HFFc6 (cell line): ENCODE measurements around the gene ITPR3. TPM values are rescaled to one million over a fixed set of nuclear protein-coding genes. Genes with fewer than 3 reads are reported as not detected.

Source experiments
- DNase-seq: peaks from one replicate; pipeline ENCODE4 v3.0.0-alpha.2; 2018
- H3K27ac Mint-ChIP-seq: 2 replicates; pipeline ENCODE4 v1.8.0; 2020; ENCODE audit warnings: mild to moderate bottlenecking, mixed read lengths
- H3K27me3 Mint-ChIP-seq: 2 replicates; pipeline ENCODE4 v1.8.0; 2021; ENCODE audit warnings: mild to moderate bottlenecking, moderate library complexity, mixed read lengths; ENCODE audit not compliant: insufficient read depth
- H3K36me3 Mint-ChIP-seq: 2 replicates; pipeline ENCODE4 v1.8.0; 2021; ENCODE audit warnings: low read depth, mixed read lengths
- H3K4me1 Mint-ChIP-seq: 2 replicates; pipeline ENCODE4 v1.8.0; 2020; ENCODE audit warnings: low read depth, mixed read lengths
- H3K4me3 Mint-ChIP-seq: 2 replicates; pipeline ENCODE4 v1.8.0; 2020; ENCODE audit warnings: mild to moderate bottlenecking, moderate library complexity, mixed read lengths
- H3K9me3 Mint-ChIP-seq: 2 replicates; pipeline ENCODE4 v1.8.0; 2020; ENCODE audit warnings: mild to moderate bottlenecking, mixed read lengths
- total RNA-seq, 6 experiments: library from RNA; stranded (reverse); fragmentation: NEBNext Ultra II Directional; extraction: Animal tissue kit (Norgen Biotek cat#: 25700); gene quantifications; 2 replicates in 1 of 6; 3 replicates in 5 of 6; pipeline ENCODE4 v1.2.3, GENCODE V29; 2021
- TF ChIP-seq, protein P1 (sequence below): fragments of 200-600 bp; sonication (generic); IDR thresholded peaks from 2 replicates; pipeline ENCODE4 v1.5.0; 2021; ENCODE audit warnings: antibody characterized with exemption, mild to moderate bottlenecking

Gene ITPR3
- total RNA-seq, 6 experiments from 2014 or later = 20.2 to 30.3 (median 26.9) TPM

DNA sequence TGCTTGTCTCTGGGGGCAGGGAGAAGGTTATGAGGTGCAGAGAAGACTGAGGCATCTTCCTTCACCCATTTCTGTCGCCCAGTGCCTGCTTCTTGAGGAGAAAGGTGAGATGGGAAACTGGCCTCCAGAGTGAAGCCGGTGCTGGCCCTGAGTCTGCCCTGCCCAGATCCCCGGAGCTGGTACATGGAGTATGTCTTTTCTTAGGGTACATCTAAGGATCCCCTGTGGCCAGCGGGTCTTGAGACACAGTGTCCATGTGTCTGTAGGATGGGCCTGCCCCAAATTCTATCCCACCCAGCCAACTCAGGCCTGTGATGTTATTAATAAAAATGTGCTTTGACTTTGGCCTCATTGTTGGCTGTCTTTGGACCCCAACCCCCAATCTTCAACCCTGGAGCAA lies 32.2 kb upstream of the ITPR3 start:
- Mint-ChIP-seq H3K27ac (no peak overlapping the region), H3K27me3 (no peaks in the 10 kb centered on the region; the same call in none of the 2 replicates), H3K36me3 (no peaks in the 10 kb centered on the region), H3K9me3 (no peaks in the 10 kb centered on the region), H3K4me3 (no peak overlapping the region), H3K4me1 (peaks cover 34% of the 10 kb centered on the region)
- TF ChIP-seq, protein P1, sequence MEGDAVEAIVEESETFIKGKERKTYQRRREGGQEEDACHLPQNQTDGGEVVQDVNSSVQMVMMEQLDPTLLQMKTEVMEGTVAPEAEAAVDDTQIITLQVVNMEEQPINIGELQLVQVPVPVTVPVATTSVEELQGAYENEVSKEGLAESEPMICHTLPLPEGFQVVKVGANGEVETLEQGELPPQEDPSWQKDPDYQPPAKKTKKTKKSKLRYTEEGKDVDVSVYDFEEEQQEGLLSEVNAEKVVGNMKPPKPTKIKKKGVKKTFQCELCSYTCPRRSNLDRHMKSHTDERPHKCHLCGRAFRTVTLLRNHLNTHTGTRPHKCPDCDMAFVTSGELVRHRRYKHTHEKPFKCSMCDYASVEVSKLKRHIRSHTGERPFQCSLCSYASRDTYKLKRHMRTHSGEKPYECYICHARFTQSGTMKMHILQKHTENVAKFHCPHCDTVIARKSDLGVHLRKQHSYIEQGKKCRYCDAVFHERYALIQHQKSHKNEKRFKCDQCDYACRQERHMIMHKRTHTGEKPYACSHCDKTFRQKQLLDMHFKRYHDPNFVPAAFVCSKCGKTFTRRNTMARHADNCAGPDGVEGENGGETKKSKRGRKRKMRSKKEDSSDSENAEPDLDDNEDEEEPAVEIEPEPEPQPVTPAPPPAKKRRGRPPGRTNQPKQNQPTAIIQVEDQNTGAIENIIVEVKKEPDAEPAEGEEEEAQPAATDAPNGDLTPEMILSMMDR = no peak
- DNase-seq = no peak

DNA sequence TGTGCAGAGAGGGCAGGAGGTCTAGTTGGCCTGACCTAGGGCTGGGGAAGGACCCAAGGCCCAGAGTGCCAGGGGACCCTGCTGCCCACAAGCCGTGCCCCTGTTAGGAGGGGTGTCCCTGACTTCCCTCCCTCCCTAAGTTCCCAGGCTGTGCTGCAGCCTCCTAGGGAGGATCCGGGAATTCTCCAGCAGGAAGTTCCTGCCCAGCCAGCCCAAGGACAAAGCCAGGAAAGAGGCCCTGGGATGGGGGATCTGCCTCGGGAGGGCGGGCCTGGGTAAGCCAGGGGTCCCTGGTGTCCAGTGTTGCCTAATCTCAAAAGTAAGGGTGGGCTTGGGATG lies 31.8 kb upstream of the ITPR3 start:
- peaks cover 34% of the 10 kb centered on the region for H3K4me1 Mint-ChIP-seq
- no peaks in the 10 kb centered on the region; the same call in none of the 2 replicates for H3K27me3 Mint-ChIP-seq
- H3K27ac Mint-ChIP-seq = peak overlapping the region; percentile 97
- H3K4me3 Mint-ChIP-seq = no peak overlapping the region
- no peak for DNase-seq
- H3K9me3 Mint-ChIP-seq = no peaks in the 10 kb centered on the region
- TF ChIP-seq, protein P1 = no peak
- no peaks in the 10 kb centered on the region for H3K36me3 Mint-ChIP-seq

DNA sequence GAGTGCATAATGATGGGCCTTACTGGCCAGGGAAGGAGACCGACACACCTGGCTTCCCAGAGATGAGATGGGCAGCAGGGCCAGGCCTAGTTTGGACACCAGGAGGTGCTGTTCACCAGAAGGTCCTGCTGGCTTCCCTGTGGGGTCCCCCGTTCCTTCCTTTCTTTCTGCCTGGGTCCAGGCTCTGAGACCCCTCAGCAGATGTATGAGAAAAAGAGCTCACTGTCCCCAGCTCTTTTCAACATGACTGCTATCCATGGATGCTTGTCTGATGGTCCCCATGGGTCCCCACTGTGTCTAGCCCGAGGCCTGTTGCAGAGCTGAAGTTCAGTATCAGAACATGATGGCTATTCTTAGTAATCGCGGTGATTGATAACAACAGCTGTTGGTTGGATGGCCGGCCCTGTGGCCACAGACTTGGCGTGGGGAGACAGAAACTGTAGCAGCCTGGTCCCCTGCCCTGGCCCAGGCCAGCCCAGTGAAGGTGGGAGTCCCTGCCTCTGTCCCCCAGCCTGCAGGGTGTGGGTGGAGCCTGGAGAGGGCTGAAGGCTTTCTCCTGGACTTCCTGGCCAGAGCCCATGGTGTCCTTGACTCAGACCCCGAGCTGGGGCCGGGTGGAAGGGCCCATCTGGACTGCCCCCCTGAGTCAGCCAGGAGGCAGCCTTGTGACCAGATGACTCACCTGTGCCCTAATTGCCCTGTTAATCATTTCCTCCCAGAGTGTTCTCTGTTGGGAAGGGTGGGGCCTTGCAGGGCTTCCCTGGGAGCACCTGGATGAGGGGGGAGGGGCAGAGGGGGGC lies 31.2 kb upstream of the ITPR3 start:
- peak; percentile 91 for DNase-seq
- Mint-ChIP-seq H3K9me3 (no peaks in the 10 kb centered on the region), H3K27me3 (no peaks in the 10 kb centered on the region; the same call in none of the 2 replicates), H3K27ac (peak overlapping the region; percentile 97), H3K4me1 (peaks cover 34% of the 10 kb centered on the region), H3K4me3 (peak overlapping the region; percentile 47), H3K36me3 (no peaks in the 10 kb centered on the region)
- TF ChIP-seq, protein P1 = peak; percentile 95

DNA sequence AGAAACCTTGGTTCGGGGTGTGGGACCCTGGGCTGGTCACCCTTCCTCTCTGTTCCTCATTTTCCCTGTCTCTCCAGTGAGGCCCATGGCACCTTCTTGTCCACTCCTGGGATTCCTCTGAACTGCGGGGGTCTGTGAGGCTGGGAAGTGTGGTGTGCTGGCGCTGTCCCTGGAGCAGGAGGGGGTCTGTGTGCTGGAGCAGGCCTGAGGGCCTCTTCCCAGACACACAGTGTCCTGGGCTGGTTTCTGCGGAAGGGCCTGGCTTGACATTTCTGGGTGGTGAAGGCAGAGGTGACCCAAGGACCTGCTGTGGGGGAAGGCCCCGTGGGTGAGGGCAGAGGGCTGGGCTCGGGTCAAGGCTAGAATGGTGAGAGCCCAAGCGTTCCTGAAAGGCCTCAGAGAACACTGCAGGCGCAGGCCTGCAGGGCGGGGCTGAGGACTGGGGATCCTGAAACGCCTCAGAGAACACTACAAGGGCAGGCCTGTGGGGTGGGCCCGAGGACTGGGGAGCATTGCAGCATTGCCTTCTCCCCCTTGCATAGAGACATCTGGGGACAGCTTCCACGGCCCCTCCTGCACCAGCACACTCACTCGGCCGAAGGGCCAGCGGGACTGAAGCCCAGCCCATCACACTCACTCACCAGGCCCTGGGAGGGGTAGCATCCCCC lies 30.5 kb upstream of the ITPR3 start:
- Mint-ChIP-seq H3K27ac (peak overlapping the region; percentile 97), H3K36me3 (no peaks in the 10 kb centered on the region), H3K4me1 (peaks cover 38% of the 10 kb centered on the region), H3K4me3 (peak overlapping the region; percentile 59), H3K9me3 (no peaks in the 10 kb centered on the region), H3K27me3 (no peaks in the 10 kb centered on the region; the same call in none of the 2 replicates)
- DNase-seq = peak; percentile 22
- TF ChIP-seq, protein P1 = peak; percentile 14; the same call in 1 of the 2 replicates

DNA sequence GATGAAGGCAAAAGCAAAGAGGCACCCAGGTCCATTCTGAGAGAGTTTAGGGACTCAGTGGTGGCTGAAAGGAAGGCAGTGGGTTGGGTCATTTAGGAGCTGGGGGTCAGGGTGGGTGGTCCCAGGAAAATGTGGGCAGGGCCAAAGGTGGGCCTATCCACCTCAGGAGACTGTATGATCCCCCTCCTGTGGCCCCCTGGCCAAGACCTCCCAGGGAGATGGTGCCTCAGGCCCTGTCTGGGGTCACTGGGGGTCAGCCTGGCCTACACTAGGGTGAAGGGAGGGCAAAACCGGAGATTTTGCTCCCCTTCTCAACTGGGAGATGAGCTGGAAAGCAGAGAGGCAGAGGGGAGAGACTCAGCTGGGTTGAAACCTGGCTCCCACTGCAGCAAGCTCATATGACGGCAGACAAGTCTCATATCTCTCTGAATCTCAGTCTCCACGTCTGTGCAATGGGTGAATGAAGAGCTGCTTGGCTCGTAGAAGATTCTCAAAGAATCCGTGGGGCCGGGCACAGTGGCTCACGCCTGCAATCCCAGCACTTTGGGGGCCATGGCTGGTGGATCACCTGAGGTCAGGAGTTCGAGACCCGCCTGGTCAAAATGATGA lies 29.6 kb upstream of the ITPR3 start:
- peak overlapping the region; percentile 97 for H3K27ac Mint-ChIP-seq
- no peaks in the 10 kb centered on the region for H3K9me3 Mint-ChIP-seq
- DNase-seq = no peak
- H3K27me3 Mint-ChIP-seq = no peaks in the 10 kb centered on the region; the same call in none of the 2 replicates
- no peaks in the 10 kb centered on the region for H3K36me3 Mint-ChIP-seq
- TF ChIP-seq, protein P1 = no peak
- peaks cover 35% of the 10 kb centered on the region for H3K4me1 Mint-ChIP-seq
- H3K4me3 Mint-ChIP-seq = no peak overlapping the region
